B cell (primary cell): Measurements from ENCODE around the gene PGP.
"Not testable (repeated sequence)": the region's sequence is repeated elsewhere in the genome, so short reads cannot be mapped to it uniquely, and the experiment has no call there.

Experiments
- CTCF ChIP-seq: fragments of 200-600 bp; IDR thresholded peaks from one replicate; pipeline ENCODE4 v1.8.0; 2022; ENCODE audit warnings: antibody characterized with exemption, mild to moderate bottlenecking
- EZH2 ChIP-seq: IDR thresholded peaks from 2 replicates; pipeline ENCODE4 v1.6.1; 2012; ENCODE audit warnings: borderline replicate concordance, low read depth, mild to moderate bottlenecking, moderate library complexity, low read length; ENCODE audit not compliant: insufficient read depth, poor library complexity, severe bottlenecking

- not testable (repeated sequence) for TF ChIP-seq EZH2, CTCF
Observed at GRCh38 chr16:2258530-2258929, 43.9 kb upstream of the PGP start.
